GM19238 (cell line): ENCODE data around the gene CDH23.

Experiments used
- DNase-seq: peaks from one replicate; pipeline ENCODE4 v3.0.0; 2011; ENCODE audit warnings: low spot score; ENCODE audit not compliant: insufficient read length

The CDH23 gene

GRCh38 chr10:71392292-71392691 lies 4.4 kb upstream of the CDH23 start:
- DNase-seq, result no peak

DNA sequence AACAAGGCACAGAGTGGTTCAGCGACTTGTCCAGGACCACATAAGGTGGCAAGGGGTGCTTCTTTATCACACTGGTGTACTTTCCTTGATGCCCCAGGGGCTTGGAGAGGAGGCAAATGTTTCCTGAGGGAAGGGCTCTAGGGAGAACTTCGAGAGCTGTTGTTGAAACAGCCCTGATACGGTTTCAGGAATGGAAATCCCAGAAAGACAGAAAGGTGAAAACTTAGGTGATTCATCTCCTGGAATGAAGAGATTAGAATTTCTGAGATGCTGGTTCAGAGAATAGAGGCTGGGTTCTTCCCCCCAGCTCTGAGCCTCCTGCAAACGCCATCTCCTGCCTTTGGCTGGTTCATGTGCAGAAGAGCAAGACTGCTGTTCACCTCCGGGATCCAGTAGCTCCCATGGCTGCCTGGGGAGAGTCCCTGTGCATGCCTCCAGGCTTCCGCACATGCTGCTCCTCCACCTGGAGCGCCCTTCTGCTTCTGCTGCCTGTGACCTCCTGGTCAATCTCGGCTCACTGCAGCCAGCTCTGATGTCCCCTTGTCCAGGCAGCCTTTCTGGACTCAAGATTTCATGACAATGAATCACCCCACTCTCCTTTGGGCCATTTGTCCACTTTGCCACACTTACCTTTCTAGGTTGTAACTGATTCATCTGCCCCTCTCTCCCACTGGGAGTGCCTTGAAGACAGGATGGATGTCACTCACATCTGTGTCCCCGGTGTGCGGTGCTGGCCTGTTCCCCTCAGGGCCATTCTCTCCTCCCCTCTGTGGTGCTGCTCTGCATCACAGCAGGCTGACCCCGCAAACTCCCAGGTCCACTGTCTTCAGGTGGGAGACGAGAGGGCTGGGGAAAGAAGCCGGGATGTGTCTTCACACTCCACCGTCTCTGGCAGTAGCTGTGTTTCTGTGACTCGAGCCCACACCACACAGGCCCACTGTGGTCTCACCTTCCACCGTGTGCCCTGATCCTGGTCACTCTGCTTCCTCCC lies 3.6 kb upstream of the CDH23 start:
- no peak for DNase-seq

GRCh38 chr10:71393841-71394475 lies 2.8 kb upstream of the CDH23 start:
- no peak for DNase-seq

GRCh38 chr10:71394926-71395562 lies 1.7 kb upstream of the CDH23 start:
- DNase-seq, result no peak

- DNase-seq, result no peak
These were observed 1.1 kb upstream of the CDH23 start for GRCh38 chr10:71395621-71396020.

DNA sequence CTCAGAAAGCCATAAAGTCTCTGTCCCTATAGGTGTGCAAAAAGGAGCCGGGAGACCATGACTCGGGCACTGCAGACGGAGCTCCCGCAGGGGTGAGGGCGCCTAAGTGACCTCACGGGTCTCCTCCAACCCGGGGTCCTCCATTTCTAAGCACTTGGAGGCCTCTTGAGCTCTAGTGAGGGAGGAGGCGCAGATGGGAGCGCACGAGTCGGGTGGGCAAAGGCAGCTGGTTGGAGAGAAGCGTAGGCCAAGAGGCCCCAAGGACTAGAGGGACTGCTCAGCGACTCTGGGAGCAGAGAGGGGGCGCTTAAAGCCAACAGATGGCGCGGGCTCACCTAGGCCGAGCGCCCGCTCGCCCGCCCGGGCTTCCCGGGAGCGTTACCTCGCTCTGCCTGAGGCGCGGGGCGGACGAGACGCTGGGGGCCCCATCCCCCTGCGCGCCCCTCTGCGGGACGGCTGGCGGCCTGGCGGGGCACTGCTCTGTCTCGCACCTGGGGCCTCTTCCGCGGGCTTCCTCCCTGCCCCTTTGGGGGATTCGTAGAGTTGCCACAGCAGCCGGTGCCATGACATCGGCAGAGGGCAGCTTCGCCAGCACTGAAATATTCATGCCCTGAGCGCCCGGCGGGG lies 523 bp upstream of the CDH23 start:
- no peak for DNase-seq

DNA sequence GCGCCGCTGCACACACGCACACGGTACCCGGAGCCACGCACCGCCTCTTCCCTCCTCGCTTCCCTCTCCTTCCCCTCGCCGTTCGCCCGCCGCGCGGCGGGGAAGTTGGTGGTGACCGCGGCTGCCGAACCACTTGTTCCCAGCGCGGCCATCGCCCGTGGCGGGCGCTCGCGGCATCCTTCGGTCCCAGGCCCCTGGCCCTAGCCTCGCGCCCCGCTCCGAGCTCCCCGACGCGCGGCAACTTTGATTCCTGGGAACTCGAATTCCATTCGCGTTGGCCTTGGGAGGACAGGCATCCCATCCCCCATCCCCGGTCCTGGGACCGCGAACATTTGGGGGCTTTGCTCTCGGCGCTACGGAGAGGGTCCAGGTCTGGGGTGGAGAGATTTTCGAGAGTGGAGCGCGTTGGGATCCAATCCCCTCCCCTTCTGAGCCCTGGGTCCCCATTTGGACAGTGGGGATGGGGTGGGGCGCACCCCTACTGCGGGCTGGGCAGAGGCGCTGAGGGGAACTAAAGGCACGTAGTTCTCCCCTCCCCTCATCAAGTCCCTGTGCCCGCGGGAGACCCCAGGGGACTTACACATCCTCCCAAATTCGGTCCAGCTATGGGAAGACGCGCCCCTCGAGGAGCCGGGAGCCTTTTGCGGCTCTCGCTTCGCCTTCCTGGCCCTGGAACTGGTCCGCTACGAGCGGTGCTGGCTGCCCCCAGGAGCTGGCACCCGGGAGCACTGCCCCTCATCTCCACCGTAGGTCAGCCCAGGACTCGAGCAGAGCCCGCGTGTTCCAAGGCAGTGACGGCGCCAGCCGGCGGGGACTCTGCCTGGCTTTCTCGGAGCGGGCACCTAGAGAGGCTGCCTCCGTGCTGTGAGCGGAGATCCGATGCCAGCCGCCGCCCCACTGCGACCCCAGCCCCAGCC lies 834 bp downstream of the CDH23 start:
- no peak for DNase-seq

DNA sequence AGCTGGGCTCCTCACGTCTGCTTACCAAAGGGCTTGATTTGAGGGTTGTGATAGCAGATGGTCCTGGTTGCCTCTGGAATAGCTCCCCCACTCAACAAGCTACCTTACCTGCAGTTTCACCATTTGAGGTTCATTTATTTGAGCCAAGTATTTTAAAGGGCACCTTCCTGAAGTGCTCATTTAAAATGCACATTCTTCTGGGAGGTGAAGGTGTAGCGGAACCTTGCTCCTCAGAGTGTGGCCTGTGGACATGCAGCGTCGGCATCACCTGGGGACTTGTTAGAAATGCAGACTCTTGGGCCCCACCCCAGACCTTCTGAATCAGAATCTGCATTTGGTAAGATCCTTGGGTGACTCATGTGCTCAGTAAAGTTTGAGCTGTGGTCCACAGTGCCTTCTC lies 2.3 kb downstream of the CDH23 start:
- no peak for DNase-seq

DNA sequence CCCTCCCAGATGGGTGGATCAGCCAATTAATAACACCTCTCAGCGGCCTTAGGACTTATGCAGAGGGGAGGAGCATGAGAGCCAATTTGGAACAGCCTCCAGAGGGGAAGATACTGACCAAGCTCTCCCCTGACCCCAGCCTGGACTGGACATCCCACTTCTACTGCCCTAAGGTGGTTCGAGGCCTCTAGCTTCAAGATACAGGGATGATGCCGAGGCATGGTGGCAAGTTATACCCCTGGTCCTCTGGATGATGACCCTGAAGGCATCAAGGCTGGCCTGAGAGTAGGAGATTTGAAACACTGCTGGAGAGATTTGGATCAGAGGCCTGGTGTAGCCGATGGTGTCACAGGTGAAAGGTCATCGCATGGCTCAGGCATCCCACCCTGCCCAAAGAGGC lies 3.2 kb downstream of the CDH23 start:
- DNase-seq, result no peak

DNA sequence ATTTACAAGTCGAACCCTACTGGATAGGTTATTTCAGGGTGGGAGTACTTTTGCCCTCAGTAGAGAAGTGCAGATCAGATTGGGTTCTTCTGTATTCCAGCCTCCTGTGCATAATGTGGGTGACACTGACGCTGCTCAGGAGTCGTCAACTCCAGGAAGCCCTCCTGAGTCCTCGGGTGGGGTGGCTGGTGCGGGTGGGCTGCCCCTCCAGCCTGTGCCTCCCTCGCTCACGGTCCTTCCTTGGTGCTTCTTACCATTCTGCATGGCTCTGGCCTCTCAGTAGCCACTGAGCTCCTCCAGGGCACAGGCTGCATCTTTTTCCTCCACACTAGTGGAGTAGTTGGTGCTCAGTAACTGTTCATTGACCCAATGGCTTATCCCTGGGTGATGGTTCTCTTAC lies 4.3 kb downstream of the CDH23 start:
- no peak for DNase-seq

GRCh38 chr10:71402005-71402404 lies 5.3 kb downstream of the CDH23 start:
- DNase-seq, result no peak

- DNase-seq, result no peak
These were observed 8.0 kb downstream of the CDH23 start for GRCh38 chr10:71404503-71405295.

DNA sequence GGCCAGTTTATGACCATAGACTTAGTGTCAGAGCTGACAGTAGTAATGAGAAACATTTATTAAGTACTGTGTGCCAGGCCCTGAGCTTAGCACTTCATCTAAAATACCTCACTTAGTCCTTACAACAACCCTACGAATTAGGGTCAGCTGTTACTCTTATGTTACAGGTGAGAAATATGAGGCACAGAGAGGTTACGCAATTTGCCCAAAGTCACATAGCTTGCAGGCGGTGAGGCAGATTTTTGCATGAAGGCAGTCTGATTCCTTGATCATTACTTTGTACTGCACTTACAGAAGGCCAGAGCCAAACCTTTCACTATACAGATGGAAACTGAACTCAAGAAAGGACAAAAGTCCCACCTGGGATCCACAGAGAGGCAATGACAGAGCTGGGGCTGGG lies 10.2 kb downstream of the CDH23 start:
- no peak for DNase-seq

GRCh38 chr10:71408436-71409225 lies 11.9 kb downstream of the CDH23 start:
- DNase-seq, result no peak

DNA sequence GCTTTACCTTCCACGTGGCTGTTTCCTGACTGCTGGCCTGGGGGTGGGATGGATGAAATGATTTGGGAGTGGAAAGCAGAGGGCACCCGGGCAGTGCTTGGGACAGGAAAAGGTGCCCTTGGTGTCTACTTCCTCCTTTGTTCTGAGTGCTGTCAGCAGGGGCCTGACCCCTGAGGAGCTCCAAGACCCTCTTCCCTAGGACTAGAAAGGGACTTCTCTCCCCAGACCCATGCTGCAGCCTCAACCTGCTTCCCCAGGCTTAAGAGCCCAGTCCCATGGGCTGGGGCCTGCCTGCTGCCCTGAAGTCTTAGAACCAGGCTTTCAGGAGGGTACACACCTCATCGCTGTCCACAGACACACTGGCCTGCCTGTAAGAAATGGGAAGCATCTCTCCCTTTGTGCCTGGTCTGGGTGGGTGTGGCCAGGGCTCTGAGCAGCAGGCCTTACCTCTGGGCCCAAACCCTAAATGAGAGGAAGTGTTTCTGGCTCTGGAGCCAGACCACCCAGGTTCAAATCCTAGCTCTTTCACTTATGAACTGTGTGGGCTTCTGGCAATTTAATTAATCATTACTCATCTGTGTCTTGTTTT lies 12.9 kb downstream of the CDH23 start:
- no peak for DNase-seq

- DNase-seq, result no peak
These were observed 16.9 kb downstream of the CDH23 start for GRCh38 chr10:71413581-71413980.

DNA sequence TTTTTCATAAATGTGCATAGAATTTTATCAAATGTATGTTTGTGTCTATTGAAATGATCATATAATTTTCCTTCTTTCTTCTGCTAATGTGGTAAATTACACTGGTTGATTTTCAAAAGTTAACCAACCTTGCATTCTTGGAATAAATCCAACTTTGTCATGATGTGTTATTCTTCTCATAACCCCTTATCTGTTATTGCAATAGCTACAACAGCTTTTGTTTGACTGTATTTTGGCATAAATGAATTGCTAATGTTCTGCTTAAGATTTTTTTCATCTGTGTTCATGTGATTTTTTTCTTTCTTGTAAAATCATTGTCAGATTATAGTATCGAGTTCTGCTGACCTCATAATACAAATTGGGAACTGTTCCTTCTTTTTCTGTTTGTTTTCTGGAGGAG lies 17.6 kb downstream of the CDH23 start:
- DNase-seq, result no peak

DNA sequence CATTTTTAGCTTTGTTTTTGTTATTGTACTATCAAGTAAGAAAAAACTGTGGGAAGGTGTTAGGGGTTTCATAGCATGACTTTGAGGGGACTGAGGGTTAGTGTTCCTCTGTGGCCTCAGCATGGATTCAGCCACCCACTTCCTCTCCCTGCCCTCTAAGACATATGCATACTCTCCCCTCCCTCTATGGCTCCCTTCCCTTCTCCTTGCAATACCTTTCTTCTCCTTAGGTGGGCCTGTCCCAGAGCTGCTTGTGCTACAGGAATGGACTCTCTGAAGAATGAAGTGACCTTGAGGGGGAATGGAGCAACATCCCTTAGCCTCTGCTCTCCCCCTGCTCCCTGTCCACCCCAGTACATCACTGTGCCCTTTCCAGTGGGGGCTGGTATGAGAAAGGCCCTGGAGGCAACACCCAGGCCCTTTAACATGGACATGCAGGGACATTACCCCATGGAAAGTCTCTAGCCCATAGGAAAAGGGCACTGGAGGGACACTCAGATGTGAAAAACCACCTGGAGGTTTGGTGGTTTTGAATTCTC lies 22.4 kb downstream of the CDH23 start:
- DNase-seq, result no peak
